Uterus (tissue), 2 donors: ENCODE measurements around the gene RGL4.

Source experiments
- CTCF ChIP-seq, 4 experiments: fragments of 200-600 bp in 2 of 4; fragments of 450-650 bp in 2 of 4; sonication (generic) in 2 of 4; IDR thresholded peaks; one replicate each; pipeline ENCODE4 v1.5.1; 2016 to 2019; ENCODE audit warnings: antibody characterized with exemption in 4 of 4, mild to moderate bottlenecking in 2 of 4, moderate library complexity in 1 of 4
- POLR2A ChIP-seq, 2 donors: fragments of 450-650 bp; IDR thresholded peaks; one replicate each; pipeline ENCODE4 v1.6.1; 2016; ENCODE audit warnings: antibody characterized with exemption in 2 of 2, mild to moderate bottlenecking in 1 of 2, moderate library complexity in 1 of 2

- TF ChIP-seq CTCF (IDR thresholded peaks at IDR 0.05) (no peak), POLR2A (IDR thresholded peaks at IDR 0.05) (no peak)
Observed at GRCh38 chr22:23677701-23677995, 13.2 kb upstream of the RGL4 start.
